Measurements from ENCODE around the gene SPATA2.
"Not testable (repeated sequence)": the region's sequence is repeated elsewhere in the genome, so short reads cannot be mapped to it uniquely, and the experiment has no call there.

The SPATA2 gene

GRCh38 chr20:49863666-49864065 is 51.7 kb downstream of the SPATA2 start:
- TF ChIP-seq CTCF (conservative IDR thresholded peaks at IDR 0.05) (no peak), ZFX (IDR thresholded peaks at IDR 0.05) (no peak)
- no peak overlapping the region for H3K27ac ChIP-seq

- H3K27ac ChIP-seq = no peak overlapping the region
- TF ChIP-seq ZFX (IDR thresholded peaks at IDR 0.05) = no peak
- no peak for TF ChIP-seq CTCF (conservative IDR thresholded peaks at IDR 0.05)
Measured at GRCh38 chr20:49862607-49863200, 52.6 kb downstream of the SPATA2 start.

GRCh38 chr20:49861232-49861631 is 54.1 kb downstream of the SPATA2 start:
- H3K27ac ChIP-seq = not testable (repeated sequence)

- TF ChIP-seq ZFX (IDR thresholded peaks at IDR 0.05) (no peak), CTCF (conservative IDR thresholded peaks at IDR 0.05) (no peak)
- no peak overlapping the region for H3K27ac ChIP-seq
Measured at GRCh38 chr20:49859807-49860206, 55.5 kb downstream of the SPATA2 start.

GRCh38 chr20:49859011-49859410 is 56.3 kb downstream of the SPATA2 start:
- no peak for TF ChIP-seq CTCF (conservative IDR thresholded peaks at IDR 0.05)
- no peak for TF ChIP-seq ZFX (IDR thresholded peaks at IDR 0.05)
- no peak overlapping the region for H3K27ac ChIP-seq

- TF ChIP-seq ZFX (IDR thresholded peaks at IDR 0.05) = no peak
- no peak for TF ChIP-seq CTCF (conservative IDR thresholded peaks at IDR 0.05)
- H3K27ac ChIP-seq = no peak overlapping the region
Measured at GRCh38 chr20:49858076-49858585, 57.2 kb downstream of the SPATA2 start.

GRCh38 chr20:49856904-49857303 is 58.4 kb downstream of the SPATA2 start:
- H3K27ac ChIP-seq = no peak overlapping the region

More at GRCh38 chr20:49856904-49857303, 58.4 kb downstream of the SPATA2 start:
- TF ChIP-seq CTCF (conservative IDR thresholded peaks at IDR 0.05) = no peak
- TF ChIP-seq ZFX (IDR thresholded peaks at IDR 0.05) = no peak

All from C4-2B (cell line).